GM21825 (cell line): ENCODE results near the gene YLPM1.

ENCODE experiments used
- ATAC-seq: cut with Tn5 transposase; IDR thresholded peaks from one replicate; pipeline ENCODE4 v1.9.1; 2021; ENCODE audit warnings: mild to moderate bottlenecking, moderate library complexity; ENCODE audit not compliant: unreplicated experiment

YLPM1 gene

DNA sequence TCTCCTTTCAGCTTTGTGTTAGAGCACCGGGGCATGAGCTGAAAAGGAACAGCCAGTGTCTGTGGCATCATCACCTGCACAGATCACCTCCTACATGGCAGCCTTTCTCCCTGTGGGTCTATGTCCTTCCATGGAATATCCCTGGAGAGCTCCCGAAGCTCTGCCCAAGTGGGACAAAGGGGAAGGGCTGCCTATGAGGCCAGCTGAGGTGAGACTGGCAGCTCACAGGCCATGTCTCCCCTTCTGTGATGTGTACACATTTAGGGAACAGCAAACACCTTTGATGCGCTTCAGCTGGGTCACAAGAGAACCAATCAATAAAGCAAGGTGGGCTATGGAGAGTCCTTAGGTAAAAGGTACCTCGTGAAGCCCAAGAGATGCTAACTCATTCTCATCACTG, 108.7 kb downstream of the YLPM1 start:
- no peak for ATAC-seq

DNA sequence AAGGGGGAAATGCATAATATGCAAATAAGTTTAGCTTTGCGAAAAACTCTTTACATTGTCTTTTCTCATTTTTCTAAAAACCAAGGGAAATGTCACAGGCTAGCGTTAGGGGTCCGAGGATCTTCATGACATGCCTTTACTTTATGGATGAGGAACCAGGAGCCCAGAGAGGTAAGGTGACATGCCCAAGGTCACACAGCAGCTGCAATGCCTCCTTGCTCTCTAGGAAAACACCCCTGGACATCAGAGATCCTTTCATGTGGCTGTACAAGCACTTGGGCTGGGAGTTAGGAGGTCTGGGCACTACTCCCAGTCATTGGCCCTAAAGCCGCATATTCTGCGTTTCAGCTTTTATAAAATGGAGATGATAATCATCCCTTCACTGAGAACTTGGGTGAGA, 112.1 kb downstream of the YLPM1 start:
- ATAC-seq, result no peak

DNA sequence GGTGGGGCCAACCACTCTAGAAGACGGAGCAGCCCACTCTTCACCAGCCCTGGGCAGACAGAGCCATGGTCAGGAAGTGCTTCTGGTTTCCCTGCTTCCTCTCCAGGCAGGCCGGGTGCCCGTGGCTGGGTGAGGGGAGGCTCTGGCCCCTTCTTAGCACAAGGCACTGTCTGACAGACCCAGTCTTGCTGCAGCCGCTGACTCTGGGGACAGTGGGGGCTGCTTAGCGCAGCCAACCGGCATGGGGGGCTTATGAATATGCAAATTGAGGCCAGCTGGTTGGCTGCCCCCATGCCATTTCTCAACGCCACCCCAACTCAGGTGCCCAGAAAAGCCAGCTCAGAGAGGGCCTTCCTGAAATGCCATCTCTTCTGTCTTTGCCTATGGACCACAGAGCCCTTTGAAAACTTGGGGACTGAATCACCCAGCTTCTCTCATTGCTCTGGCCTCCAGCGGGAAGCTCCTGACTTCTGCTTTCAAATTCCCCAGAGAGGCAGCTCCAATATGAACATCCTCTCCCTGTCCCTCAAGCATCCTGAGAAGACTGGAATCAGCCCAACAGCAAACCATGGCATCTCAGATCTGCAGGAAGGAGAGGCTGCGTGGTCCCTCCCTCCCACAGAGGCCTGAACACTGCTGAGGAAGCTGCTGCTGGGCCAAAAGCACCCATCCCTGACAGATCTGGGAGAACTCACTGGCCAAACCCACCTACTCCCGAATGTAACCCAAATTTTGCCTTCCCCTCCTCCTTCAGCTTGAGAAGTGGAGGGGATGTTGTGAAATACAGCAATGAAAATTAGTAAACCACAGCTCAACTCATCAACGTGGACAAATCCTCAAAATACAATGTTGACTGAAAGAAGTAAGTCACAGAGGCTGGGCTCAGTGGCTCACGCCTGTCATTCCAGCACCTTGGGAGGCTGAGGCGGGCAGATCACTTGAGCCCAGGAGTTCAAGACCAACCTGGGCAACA, 113.1 kb downstream of the YLPM1 start, which contains the start of gene PROX2:
Gene PROX2, minus strand, starts transcription at position 205 of the 973 bp plus-strand sequence. CDS start 12,311 bp downstream, outside the sequence.
- ATAC-seq, result no peak

DNA sequence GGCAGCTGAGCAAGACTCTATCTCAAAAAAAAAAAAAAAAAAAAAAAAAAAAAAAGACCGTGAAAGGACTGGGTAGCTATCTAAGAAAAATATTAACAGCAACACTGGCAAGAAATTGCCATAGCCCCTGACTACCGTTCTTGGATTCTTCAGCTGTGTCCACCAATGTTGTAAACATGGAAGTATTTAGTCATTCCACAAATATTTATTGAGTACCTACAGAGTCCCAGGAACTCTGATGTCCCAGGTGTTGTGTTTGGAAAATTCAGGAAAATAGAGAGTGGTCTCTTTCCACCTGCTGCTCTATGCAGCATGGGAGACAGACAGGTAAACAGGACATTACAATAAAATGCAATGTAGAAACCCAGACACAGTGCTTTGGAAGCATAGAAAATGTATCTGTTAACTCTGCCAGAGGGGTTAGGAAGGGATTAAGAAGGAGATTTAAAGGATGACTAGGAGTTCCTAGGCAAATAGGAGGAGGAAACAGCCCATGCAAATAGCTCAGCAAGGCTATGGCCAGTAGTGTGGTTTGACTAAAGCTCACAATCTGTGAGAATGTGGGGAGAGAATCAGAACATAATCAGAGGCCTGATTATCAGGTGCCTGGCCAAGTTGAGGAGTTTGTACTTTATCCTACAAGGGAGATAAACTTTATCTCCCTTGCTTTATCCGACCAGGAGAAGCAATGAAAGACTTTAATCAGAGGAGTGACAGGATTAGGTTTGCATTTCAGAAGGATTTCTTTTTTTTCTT, 116.5 kb downstream of the YLPM1 start:
- no peak for ATAC-seq

DNA sequence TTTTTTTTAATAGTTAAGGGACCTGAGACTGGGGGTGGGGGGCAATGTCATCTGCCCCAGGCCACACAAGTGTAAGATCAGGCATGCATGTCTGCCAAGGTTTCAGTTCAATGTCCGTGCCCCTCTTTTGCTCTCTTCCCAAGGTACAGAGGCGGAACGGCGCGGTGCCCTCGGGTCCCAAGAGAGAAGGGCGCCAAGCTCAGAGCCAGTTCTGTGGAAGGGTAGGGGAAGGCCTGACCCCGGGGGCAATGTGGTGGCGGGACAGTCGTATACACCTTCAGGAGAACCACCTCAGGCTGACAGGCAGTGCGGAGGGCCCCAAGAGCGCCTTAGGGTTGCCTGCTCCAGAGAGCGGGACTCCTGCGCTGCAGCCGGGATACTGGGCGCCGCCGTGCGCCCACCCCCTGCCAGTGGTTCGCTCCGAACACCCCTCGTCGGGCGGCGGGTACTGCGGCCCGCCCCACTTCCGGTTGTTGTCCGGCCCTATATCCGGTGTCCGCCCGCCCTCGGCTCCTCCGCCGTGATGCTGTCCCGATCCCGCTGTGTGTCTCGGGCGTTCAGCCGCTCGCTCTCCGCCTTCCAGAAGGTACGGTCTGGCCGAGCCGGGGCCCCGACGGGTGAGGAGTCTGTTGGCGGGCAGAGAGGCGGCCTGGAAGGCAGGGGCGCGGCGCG, 118.5 kb downstream of the YLPM1 start, which contains the start of gene DLST:
Gene DLST, plus strand, starts transcription at position 486 of the 672 bp plus-strand sequence. Its CDS starts 38 bp downstream, at position 524.
- peak; percentile 84 for ATAC-seq

DNA sequence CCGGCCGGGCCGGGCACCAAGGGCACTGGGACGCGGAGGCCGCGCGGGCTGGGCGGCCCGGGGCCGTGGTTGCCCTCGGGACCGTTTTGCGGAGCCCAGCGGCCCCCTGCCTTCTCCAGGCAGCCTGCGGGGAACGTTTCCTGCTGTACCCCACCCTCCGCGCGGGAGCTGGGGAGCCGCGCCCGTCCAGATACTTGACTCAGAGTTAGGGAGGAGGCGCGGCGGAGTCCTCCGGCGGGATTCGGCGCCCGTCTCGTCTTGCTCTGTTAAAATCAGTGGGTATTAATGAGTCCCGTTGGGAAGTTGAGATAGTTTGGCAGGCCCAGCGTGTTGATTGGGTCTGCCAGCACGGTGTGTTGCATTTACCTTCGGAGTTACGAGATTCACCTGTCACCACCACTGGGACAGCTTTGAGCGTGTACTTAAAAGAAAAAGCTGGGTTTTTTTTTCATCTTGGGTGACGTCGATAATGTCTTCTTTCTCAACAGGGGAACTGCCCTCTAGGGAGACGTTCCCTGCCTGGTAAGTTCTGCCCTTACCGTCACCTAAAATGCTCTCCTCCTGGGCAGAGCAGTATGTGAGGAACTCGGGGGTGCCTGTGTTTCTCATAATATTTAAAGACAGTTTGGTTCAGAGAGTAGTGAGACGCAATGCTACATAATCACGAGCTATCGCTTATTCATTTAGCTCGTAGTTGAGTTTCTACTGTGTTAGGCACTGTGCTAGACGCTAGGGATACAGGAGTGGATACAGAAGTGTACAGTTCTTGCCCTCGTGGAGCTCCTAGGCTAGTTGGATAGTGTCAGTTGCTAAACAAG, 119.2 kb downstream of the YLPM1 start:
- ATAC-seq, result peak; percentile 38
